Measurements from ENCODE around the gene PAX5.
A peak's percentile ranks its signal among the peaks of the same experiment; 100 is the strongest.

PAX5 gene

DNA sequence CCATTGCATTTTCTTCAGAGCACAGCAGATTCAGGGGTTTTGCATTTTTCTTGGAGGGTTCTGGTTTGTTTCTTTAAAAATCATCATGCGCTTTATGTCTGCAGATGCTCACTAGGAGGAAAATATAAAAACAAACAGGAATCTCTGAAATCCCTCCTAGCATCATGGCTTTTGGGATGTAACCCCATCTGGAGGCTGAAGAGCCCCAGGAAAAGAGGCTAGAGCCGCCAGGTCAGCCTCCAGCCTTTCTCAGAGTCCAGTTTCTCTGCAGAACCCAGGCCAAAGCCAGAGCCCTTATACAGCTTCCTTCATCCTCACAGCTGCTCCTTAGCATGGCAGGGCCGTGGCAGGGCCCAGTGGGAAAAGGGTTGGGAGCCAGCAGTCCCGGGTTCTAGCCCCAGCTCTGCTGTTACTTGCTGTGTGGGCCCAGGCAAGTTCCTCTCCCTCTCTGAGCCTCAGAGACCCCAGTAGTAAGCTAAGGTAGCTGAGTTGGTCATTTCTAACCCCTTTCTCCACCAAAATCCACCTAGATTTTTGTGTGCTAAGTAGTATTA is 62.1 kb downstream of the PAX5 start:
- Histone ChIP-seq H3K4me1 (ENCODE audit: control insufficient read depth, low read length) (no peaks in the 10 kb centered on the region), H3K79me2 (ENCODE audit: control insufficient read depth, low read length) (peaks cover 95% of the 10 kb centered on the region), H3K27ac (ENCODE audit: low read depth, low read length) (no peak overlapping the region), H3K36me3 (ENCODE audit: control insufficient read depth, low read length) (peaks cover 91% of the 10 kb centered on the region), H3K9me2 (replicated peaks; ENCODE audit: control insufficient read depth, low read length) (no peaks in the 10 kb centered on the region), H3K9me3 (ENCODE audit: control insufficient read depth, insufficient read depth, low read length) (no peaks in the 10 kb centered on the region), H3K4me3 (ENCODE audit: low read length) (no peak overlapping the region), H3K4me2 (ENCODE audit: low read length) (no peak overlapping the region), H3K27me3 (ENCODE audit: control insufficient read depth, low read length) (no peaks in the 10 kb centered on the region), H3F3A (ENCODE audit: control insufficient read depth, insufficient read depth) (peaks cover 6% of the 10 kb centered on the region; the same call in 1 of the 2 replicates), H4K20me1 (ENCODE audit: control insufficient read depth, insufficient read depth, low read depth, low read length) (peaks cover 29% of the 10 kb centered on the region)
- no peak for TF ChIP-seq EZH2phosphoT487 (IDR thresholded peaks at IDR 0.05; ENCODE audit: borderline replicate concordance, low read length)
- TF ChIP-seq CTCF (IDR thresholded peaks at IDR 0.05; ENCODE audit: low read depth, low read length, poor library complexity, severe bottlenecking): no peak

GRCh38 chr9:36970007-36970888 is 63.8 kb downstream of the PAX5 start:
- peaks cover 94% of the 10 kb centered on the region for H3K79me2 ChIP-seq (ENCODE audit: control insufficient read depth, low read length)
- H3K9me2 ChIP-seq (replicated peaks; ENCODE audit: control insufficient read depth, low read length): no peaks in the 10 kb centered on the region
- no peaks in the 10 kb centered on the region for H3K27me3 ChIP-seq (ENCODE audit: control insufficient read depth, low read length)
- H3K4me2 ChIP-seq (ENCODE audit: low read length): no peak overlapping the region
- H3K27ac ChIP-seq (ENCODE audit: low read depth, low read length): no peak overlapping the region
- no peaks in the 10 kb centered on the region for H3K4me1 ChIP-seq (ENCODE audit: control insufficient read depth, low read length)
- no peaks in the 10 kb centered on the region for H3K9me3 ChIP-seq (ENCODE audit: control insufficient read depth, insufficient read depth, low read length)
- H3F3A ChIP-seq (ENCODE audit: control insufficient read depth, insufficient read depth): 0 out of 2 replicates have a peak, but pooled peaks cover 2% of the 10 kb centered on the region
- TF ChIP-seq EZH2phosphoT487 (IDR thresholded peaks at IDR 0.05; ENCODE audit: borderline replicate concordance, low read length): no peak
- H4K20me1 ChIP-seq (ENCODE audit: control insufficient read depth, insufficient read depth, low read depth, low read length): peaks cover 26% of the 10 kb centered on the region
- peaks cover 91% of the 10 kb centered on the region for H3K36me3 ChIP-seq (ENCODE audit: control insufficient read depth, low read length)
- no peak overlapping the region for H3K4me3 ChIP-seq (ENCODE audit: low read length)

GRCh38 chr9:36969216-36969771 is 64.8 kb downstream of the PAX5 start:
- H3F3A ChIP-seq (ENCODE audit: control insufficient read depth, insufficient read depth): 0 out of 2 replicates have a peak, but pooled peaks cover 2% of the 10 kb centered on the region
- H3K4me1 ChIP-seq (ENCODE audit: control insufficient read depth, low read length): no peaks in the 10 kb centered on the region
- no peaks in the 10 kb centered on the region for H3K27me3 ChIP-seq (ENCODE audit: control insufficient read depth, low read length)
- peaks cover 87% of the 10 kb centered on the region for H3K79me2 ChIP-seq (ENCODE audit: control insufficient read depth, low read length)
- H3K9me2 ChIP-seq (replicated peaks; ENCODE audit: control insufficient read depth, low read length): no peaks in the 10 kb centered on the region
- H3K4me3 ChIP-seq (ENCODE audit: low read length): no peak overlapping the region
- H3K36me3 ChIP-seq (ENCODE audit: control insufficient read depth, low read length): peaks cover 91% of the 10 kb centered on the region
- no peak for TF ChIP-seq EZH2phosphoT487 (IDR thresholded peaks at IDR 0.05; ENCODE audit: borderline replicate concordance, low read length)
- peak; percentile 68 for TF ChIP-seq CTCF (IDR thresholded peaks at IDR 0.05; ENCODE audit: low read depth, low read length, poor library complexity, severe bottlenecking)
- no peaks in the 10 kb centered on the region for H3K9me3 ChIP-seq (ENCODE audit: control insufficient read depth, insufficient read depth, low read length)
- H4K20me1 ChIP-seq (ENCODE audit: control insufficient read depth, insufficient read depth, low read depth, low read length): peaks cover 18% of the 10 kb centered on the region
- H3K27ac ChIP-seq (ENCODE audit: low read depth, low read length): no peak overlapping the region
- no peak overlapping the region for H3K4me2 ChIP-seq (ENCODE audit: low read length)

Data from DOHH2 (cell line).